HepG2 (cell line): ENCODE data around the gene NSD1. TPM values are rescaled to one million over a fixed set of nuclear protein-coding genes. Genes with fewer than 3 reads are reported as not detected.

Experiments used
- AKAP8 ChIP-seq: sonication (generic); formaldehyde crosslinking; IDR thresholded peaks from 2 replicates; pipeline ENCODE4 v1.5.1; 2020; ENCODE audit warnings: mild to moderate bottlenecking, missing genetic modification reagents
- BHLHE40 ChIP-seq: IDR thresholded peaks from 2 replicates; pipeline ENCODE4 v1.6.1; 2011; ENCODE audit warnings: low read length, improper control_type of control experiment
- DZIP1 ChIP-seq: sonication (generic); formaldehyde crosslinking; IDR thresholded peaks from 2 replicates; pipeline ENCODE4 v1.5.0; 2020; ENCODE audit warnings: mild to moderate bottlenecking, missing genetic modification reagents
- HOXD1 ChIP-seq: sonication (generic); formaldehyde crosslinking; IDR thresholded peaks from 2 replicates; pipeline ENCODE4 v1.5.0; 2020; ENCODE audit warnings: missing genetic modification reagents
- MAFK ChIP-seq, 2 experiments: IDR thresholded peaks in 1 of 2; conservative IDR thresholded peaks in 1 of 2; 2 replicates each; pipeline ENCODE4 v1.6.1; 2011; ENCODE audit warnings: improper control_type of control experiment in 2 of 2, low read length in 2 of 2
- MAZ ChIP-seq, 2 experiments: sonication (generic) in 1 of 2; formaldehyde crosslinking in 1 of 2; IDR thresholded peaks; 2 replicates each; pipeline versions ENCODE4 v1.5.0 to v1.6.1; 2012 to 2020; ENCODE audit warnings: low read depth in 2 of 2, mild to moderate bottlenecking in 2 of 2, borderline replicate concordance in 1 of 2, improper control_type of control experiment in 1 of 2, low read length in 1 of 2, missing genetic modification reagents in 1 of 2, moderate library complexity in 1 of 2
- MEIS2 ChIP-seq: sonication (generic); formaldehyde crosslinking; IDR thresholded peaks from 2 replicates; pipeline ENCODE4 v1.9.0; 2021; ENCODE audit warnings: mild to moderate bottlenecking, missing genetic modification reagents
- NFYC ChIP-seq: IDR thresholded peaks from 2 replicates; pipeline ENCODE4 v1.6.1; 2016; ENCODE audit warnings: missing genetic modification reagents, missing compliant biosample characterization
- SALL2 ChIP-seq: sonication (generic); formaldehyde crosslinking; IDR thresholded peaks from 2 replicates; pipeline ENCODE4 v1.8.1; 2023; ENCODE audit warnings: mild to moderate bottlenecking, missing genetic modification reagents, inconsistent platforms
- SP4 ChIP-seq: sonication (generic); formaldehyde crosslinking; IDR thresholded peaks from 2 replicates; pipeline ENCODE4 v1.8.1; 2023; ENCODE audit warnings: mild to moderate bottlenecking, missing genetic modification reagents
- TEAD3 ChIP-seq: optimal IDR thresholded peaks from 2 replicates; pipeline ENCODE3; 2016; ENCODE audit warnings: borderline replicate concordance
- ZFP41 ChIP-seq: sonication (generic); formaldehyde crosslinking; IDR thresholded peaks from 2 replicates; pipeline ENCODE4 v1.4.0; 2020; ENCODE audit warnings: mild to moderate bottlenecking, missing genetic modification reagents, borderline replicate concordance
- ZNF333 ChIP-seq: sonication (generic); formaldehyde crosslinking; IDR thresholded peaks from 2 replicates; pipeline ENCODE4 v1.4.0; 2020; ENCODE audit warnings: mild to moderate bottlenecking, missing genetic modification reagents, borderline replicate concordance
- ZNF350 ChIP-seq: sonication (generic); formaldehyde crosslinking; IDR thresholded peaks from 2 replicates; pipeline ENCODE4 v1.4.0; 2020; ENCODE audit warnings: mild to moderate bottlenecking, low read depth, missing genetic modification reagents, borderline replicate concordance
- ZNF362 ChIP-seq: sonication (generic); formaldehyde crosslinking; IDR thresholded peaks from 2 replicates; pipeline ENCODE4 v1.4.0; 2020; ENCODE audit warnings: missing genetic modification reagents, mild to moderate bottlenecking, borderline replicate concordance
- ZNF430 ChIP-seq: sonication (generic); formaldehyde crosslinking; IDR thresholded peaks from 2 replicates; pipeline ENCODE4 v1.9.0; 2021; ENCODE audit warnings: mild to moderate bottlenecking, missing genetic modification reagents
- ZNF503 ChIP-seq: sonication (generic); formaldehyde crosslinking; IDR thresholded peaks from 2 replicates; pipeline ENCODE4 v1.4.0; 2020; ENCODE audit warnings: missing genetic modification reagents
- ZNF616 ChIP-seq: sonication (generic); formaldehyde crosslinking; IDR thresholded peaks from 2 replicates; pipeline ENCODE4 v1.5.0; 2020; ENCODE audit warnings: low read depth, mild to moderate bottlenecking, missing genetic modification reagents
- ZNF7 ChIP-seq: IDR thresholded peaks from 2 replicates; pipeline ENCODE4 v1.6.1; 2016; ENCODE audit warnings: missing biosample characterization, missing genetic modification reagents
- ZSCAN20 ChIP-seq: sonication (generic); formaldehyde crosslinking; IDR thresholded peaks from 2 replicates; pipeline ENCODE4 v1.4.0; 2020; ENCODE audit warnings: missing genetic modification reagents, mild to moderate bottlenecking, borderline replicate concordance
- ZSCAN31 ChIP-seq: sonication (generic); formaldehyde crosslinking; IDR thresholded peaks from 2 replicates; pipeline ENCODE4 v1.5.0; 2020; ENCODE audit warnings: low read depth, mild to moderate bottlenecking, missing genetic modification reagents
- polyA plus RNA-seq, 8 experiments: library from polyadenylated mRNA; depleted of rRNA in 3 of 8; stranded (reverse) in 7 of 8; unstranded in 1 of 8; fragments of >200 nt; fragmentation: Illumina TruSeq in 4 of 8; extraction: Trizol in 4 of 8; gene quantifications; 2 replicates each; pipeline versions ENCODE4 v1.2.1 to v1.2.3, GENCODE V29; 2011 to 2016; ENCODE audit warnings: low read depth in 4 of 8, missing spikeins in 1 of 8, mixed read lengths in 1 of 8; ENCODE audit not compliant: insufficient read depth in 1 of 8
- total RNA-seq, 5 experiments: library from RNA; depleted of rRNA; stranded (reverse); fragments of >200 nt; fragmentation: Illumina TruSeq; extraction: Trizol; gene quantifications; 2 replicates each; pipeline ENCODE4 v1.2.3, GENCODE V29; 2016; ENCODE audit warnings: low read depth in 1 of 5

Gene NSD1
- total and polyA plus RNA-seq, 2 of the 13 experiments (the other 11 are each of a cell fraction or from before 2014, with no cell fraction given), result 0.01 to 0.09 TPM

- peak; percentile 94; the same call in 1 of the 2 replicates for TF ChIP-seq ZNF333 (CRISPR knock-in tag)
- peak; percentile 74; the same call in 1 of the 2 replicates for TF ChIP-seq ZSCAN31 (CRISPR knock-in tag)
- peak; percentile 81; the same call in 1 of the 2 replicates for TF ChIP-seq ZNF503 (CRISPR knock-in tag)
- no peak for TF ChIP-seq ZNF362 (CRISPR knock-in tag)
- peak; percentile 28; the same call in 1 of the 2 replicates for TF ChIP-seq BHLHE40
- peak; percentile 82 for TF ChIP-seq SALL2 (CRISPR knock-in tag)
- TF ChIP-seq DZIP1, result peak; percentile 97
- peak; percentile 91 for TF ChIP-seq ZSCAN20 (CRISPR knock-in tag)
- TF ChIP-seq ZFP41 (CRISPR knock-in tag), result no peak
- peak; percentile 79 for TF ChIP-seq HOXD1 (CRISPR knock-in tag)
- peak; percentile 67 for TF ChIP-seq TEAD3 (CRISPR knock-in tag)
- TF ChIP-seq MEIS2 (CRISPR knock-in tag), result peak; percentile 72
- TF ChIP-seq ZNF430 (CRISPR knock-in tag), result peak; percentile 97
- TF ChIP-seq ZNF616 (CRISPR knock-in tag), result peak; percentile 69; the same call in 1 of the 2 replicates
- no peak for TF ChIP-seq NFYC (CRISPR knock-in tag)
- TF ChIP-seq MAFK (conservative IDR thresholded peaks at IDR 0.05 in 1 of 2, IDR thresholded peaks at IDR 0.05 in 1 of 2; ENCODE audit: low read length in 2 of 2), result no peak
- peak; percentile 96 for TF ChIP-seq MAZ (IDR thresholded peaks at IDR 0.05; ENCODE audit: borderline replicate concordance, low read depth, low read length)
- TF ChIP-seq MAZ (CRISPR knock-in tag; IDR thresholded peaks at IDR 0.05; ENCODE audit: low read depth), result peak; percentile 96
- TF ChIP-seq AKAP8 (CRISPR knock-in tag), result peak; percentile 95
- 0 out of 2 replicates have a peak, but pooled peaks have one; percentile 9 for TF ChIP-seq ZNF7 (CRISPR knock-in tag)
- TF ChIP-seq SP4 (CRISPR knock-in tag), result peak; percentile 97
- peak; percentile 64; the same call in 1 of the 2 replicates for TF ChIP-seq ZNF350
Measured at GRCh38 chr5:177086654-177087397, 46.7 kb upstream of the NSD1 start, which contains the start of gene FGFR4 (continued).
